IMR-90 (cell line): ENCODE results near the gene ZNF280B. TPM values are rescaled to one million over a fixed set of nuclear protein-coding genes. Genes with fewer than 3 reads are reported as not detected.

Experiments used
- ATAC-seq: fragments of 200-7000 bp; cut with Tn5 transposase; 2 replicates; pipeline ENCODE4 v1.9.1; 2020; ENCODE audit warnings: low read depth, mild to moderate bottlenecking, moderate library complexity
- BruUV-seq: library from RNA; stranded (reverse); fragments of 400-500 nt; replicated peaks from 2 replicates; lab custom pipeline; 2021; lab: Mats Ljungman, UMichigan
- CTCF ChIA-PET: fragments of 300-600 bp; formaldehyde crosslinking; extraction: SDS; loops from one replicate; lab custom pipeline; 2021; ENCODE audit warnings: antibody characterized with exemption; lab: Yijun Ruan, JAX
- POLR2A ChIA-PET: fragments of 300-600 bp; sonication (Branson Sonifier 250); formaldehyde crosslinking; loops from one replicate; lab custom pipeline; 2022; ENCODE audit warnings: antibody characterized with exemption; ENCODE audit not compliant: unreplicated experiment; lab: Charles Lee
- DNase-seq: peaks from one replicate; pipeline ENCODE4 v3.0.0; 2013
- H2AFZ ChIP-seq: replicated peaks from 2 replicates; pipeline ENCODE3; 2013; ENCODE audit warnings: low read length, mild to moderate bottlenecking; ENCODE audit not compliant: poor library complexity
- H2AK5ac ChIP-seq: 2 replicates; pipeline ENCODE4 v1.6.1; 2013; ENCODE audit warnings: low read depth, low read length, inconsistent platforms
- H2AK9ac ChIP-seq: replicated peaks from 2 replicates; pipeline ENCODE3; 2013; ENCODE audit warnings: mild to moderate bottlenecking, low read depth, low read length, moderate library complexity; ENCODE audit not compliant: poor library complexity
- H2BK120ac ChIP-seq: 2 replicates; pipeline ENCODE4 v1.6.1; 2013; ENCODE audit warnings: low read depth, low read length, inconsistent platforms
- H2BK15ac ChIP-seq: 3 replicates; pipeline ENCODE4 v1.6.1; 2013; ENCODE audit warnings: low read depth, low read length, inconsistent platforms
- H2BK20ac ChIP-seq: 2 replicates; pipeline ENCODE4 v1.6.1; 2013; ENCODE audit warnings: low read depth, mild to moderate bottlenecking, inconsistent platforms, low read length, moderate library complexity
- H2BK5ac ChIP-seq: 2 replicates; pipeline ENCODE4 v1.6.1; 2013; ENCODE audit warnings: mild to moderate bottlenecking, low read depth, low read length, inconsistent platforms; ENCODE audit not compliant: poor library complexity, severe bottlenecking
- H3K14ac ChIP-seq: replicated peaks from 2 replicates; pipeline ENCODE4 v1.6.1; 2013; ENCODE audit warnings: low read depth, low read length, inconsistent platforms
- H3K18ac ChIP-seq: 2 replicates; pipeline ENCODE4 v1.6.1; 2013; ENCODE audit warnings: low read depth, low read length, control low read depth
- H3K23ac ChIP-seq: 2 replicates; pipeline ENCODE4 v1.6.1; 2013; ENCODE audit warnings: low read depth, low read length, inconsistent platforms
- H3K27ac ChIP-seq: 2 replicates; pipeline ENCODE4 v1.5.1; 2013; ENCODE audit warnings: mild to moderate bottlenecking, control low read depth, low read length; ENCODE audit not compliant: insufficient read depth
- H3K27me3 ChIP-seq: 2 replicates; pipeline ENCODE4 v1.6.1; 2013; ENCODE audit warnings: low read length; ENCODE audit not compliant: control insufficient read depth, insufficient read depth
- H3K36me3 ChIP-seq: 2 replicates; pipeline ENCODE4 v1.6.1; 2013; ENCODE audit warnings: low read length, mixed read lengths; ENCODE audit not compliant: control insufficient read depth, insufficient read depth
- H3K4ac ChIP-seq: 2 replicates; pipeline ENCODE4 v1.6.1; 2013; ENCODE audit warnings: low read depth, low read length, inconsistent platforms
- H3K4me1 ChIP-seq: 2 replicates; pipeline ENCODE4 v1.6.1; 2013; ENCODE audit warnings: low read length, mixed read lengths; ENCODE audit not compliant: control insufficient read depth, insufficient read depth
- H3K4me2 ChIP-seq: 2 replicates; pipeline ENCODE4 v1.6.1; 2013; ENCODE audit warnings: low read depth, mild to moderate bottlenecking, control low read depth, low read length, moderate library complexity
- H3K4me3 ChIP-seq: 2 replicates; pipeline ENCODE4 v1.5.1; 2013; ENCODE audit warnings: low read depth, mild to moderate bottlenecking, control low read depth, low read length, moderate library complexity; ENCODE audit not compliant: insufficient read depth
- H3K56ac ChIP-seq: 2 replicates; pipeline ENCODE4 v1.6.1; 2013; ENCODE audit warnings: low read length, inconsistent platforms; ENCODE audit not compliant: insufficient read depth; ENCODE audit errors: extremely low read depth
- H3K79me1 ChIP-seq, 2 experiments: 2 replicates each; pipeline ENCODE4 v1.6.1; 2013; ENCODE audit warnings: low read length in 2 of 2, inconsistent platforms in 1 of 2, low read depth in 1 of 2
- H3K9ac ChIP-seq: 2 replicates; pipeline ENCODE4 v1.6.1; 2013; ENCODE audit warnings: low read depth, low read length, control low read depth
- H3K9me1 ChIP-seq: 2 replicates; pipeline ENCODE4 v1.6.1; 2013; ENCODE audit warnings: low read length, inconsistent platforms; ENCODE audit not compliant: insufficient read depth
- H3K9me3 ChIP-seq: 2 replicates; pipeline ENCODE4 v1.6.1; 2013; ENCODE audit warnings: low read length; ENCODE audit not compliant: control insufficient read depth, insufficient read depth
- H4K20me1 ChIP-seq: 2 replicates; pipeline ENCODE4 v1.6.1; 2013; ENCODE audit warnings: low read length, inconsistent platforms; ENCODE audit not compliant: insufficient read depth
- H4K5ac ChIP-seq: 2 replicates; pipeline ENCODE4 v1.6.1; 2013; ENCODE audit warnings: mild to moderate bottlenecking, low read depth, low read length, control low read depth
- H4K8ac ChIP-seq, 2 experiments: 2 replicates each; pipeline ENCODE4 v1.6.1; 2013; ENCODE audit warnings: low read depth in 2 of 2, low read length in 2 of 2, control low read depth in 1 of 2, inconsistent platforms in 1 of 2
- H4K91ac ChIP-seq: 2 replicates; pipeline ENCODE4 v1.6.1; 2013; ENCODE audit warnings: low read depth, low read length, inconsistent platforms; ENCODE audit not compliant: insufficient read depth
- MAZ ChIP-seq: IDR thresholded peaks from 2 replicates; pipeline ENCODE4 v1.6.1; 2012; ENCODE audit warnings: low read depth, mild to moderate bottlenecking, low read length, improper control_type of control experiment, moderate library complexity, borderline replicate concordance
- RAD21 ChIP-seq: IDR thresholded peaks from 2 replicates; pipeline ENCODE4 v1.6.1; 2012; ENCODE audit warnings: low read length, improper control_type of control experiment
- WGBS, 2 experiments: methylation state at CpG; one replicate each; pipeline versions ENCODE4 v1.1.5 to v1.1.7; 2013; ENCODE audit warnings: missing lambda C conversion rate in 2 of 2; ENCODE audit not compliant: insufficient read length in 1 of 2; ENCODE audit errors: extremely low coverage in 2 of 2; 5-methylcytosine and 5-hydroxymethylcytosine counted together
- dilution Hi-C: fragments of 300-500 bp; cut with HindIII; formaldehyde crosslinking; loops from one replicate; pipeline ENCODE4 v1.14.3; 2018; ENCODE audit warnings: low sequenced_read_pairs; ENCODE audit not compliant: unreplicated experiment
- in situ Hi-C: fragments of 300-500 bp; cut with MboI; formaldehyde crosslinking; loops from 3 replicates; pipeline ENCODE4 v1.14.3; 2019; ENCODE audit warnings: low sequenced_read_pairs, inconsistent platforms, mixed read lengths
- intact Hi-C: fragments of 100-400 bp; cut with micrococcal nuclease; formaldehyde crosslinking; loops from 2 replicates; pipeline ENCODE4 v1.10.0; 2022
- polyA plus RNA-seq, 3 experiments: library from polyadenylated mRNA; depleted of rRNA; stranded (reverse); fragments of >200 nt; gene quantifications; 2 replicates each; pipeline ENCODE4 v1.2.3, GENCODE V29; 2012; ENCODE audit warnings: low replicate concordance in 1 of 3
- total RNA-seq: library from RNA; depleted of rRNA; stranded (reverse); fragments of >200 nt; gene quantifications from 2 replicates; pipeline ENCODE4 v1.2.3, GENCODE V29; 2012

The ZNF280B gene
- total and polyA plus RNA-seq, 2 of the 4 experiments (the other 2 are of a cell fraction): 0.65 to 1.4 TPM

DNA sequence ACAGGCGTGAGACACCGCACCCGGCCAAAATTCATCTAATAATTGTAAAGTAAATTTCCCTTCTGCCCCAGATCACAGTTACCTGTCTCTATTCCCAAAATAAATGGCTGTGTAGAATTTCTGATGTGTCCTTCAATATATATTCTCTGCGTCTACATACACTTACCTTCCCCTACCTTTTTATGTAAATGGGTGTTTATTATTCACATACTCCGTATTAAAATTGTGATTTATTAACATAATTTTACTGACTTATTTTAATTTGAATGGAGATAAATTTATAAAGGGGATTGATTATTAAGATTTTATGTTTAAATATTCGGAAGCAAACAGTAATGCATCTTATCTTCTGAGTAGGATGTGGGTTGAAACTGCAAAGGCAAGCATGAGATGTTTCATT lies 28.0 kb upstream of the ZNF280B start:
- no peaks in the 10 kb centered on the region for H3K27me3 ChIP-seq
- no peak overlapping the region for H2AK5ac ChIP-seq
- no peak for ATAC-seq
- no peak for DNase-seq
- TF ChIP-seq MAZ: no peak
- no peak for TF ChIP-seq RAD21
- H4K8ac ChIP-seq: no peak overlapping the region
- dilution Hi-C loops (no loop called here), intact Hi-C loops (no loop called here), in situ Hi-C loops (no loop called here)
- H3K9ac ChIP-seq: no peak overlapping the region
- H4K91ac ChIP-seq: no peak overlapping the region
- H3K4me3 ChIP-seq: no peak overlapping the region
- H3K14ac ChIP-seq: no peak overlapping the region
- no peak overlapping the region for H3K18ac ChIP-seq
- no peaks in the 10 kb centered on the region for H3K9me3 ChIP-seq
- H3K9me1 ChIP-seq: no peaks in the 10 kb centered on the region
- no peak overlapping the region for H3K4ac ChIP-seq
- H2AFZ ChIP-seq: no peak overlapping the region
- H4K5ac ChIP-seq: no peak overlapping the region
- no peaks in the 10 kb centered on the region for H3K4me1 ChIP-seq
- H3K23ac ChIP-seq: no peak overlapping the region
- no peak overlapping the region for H2AK9ac ChIP-seq
- ChIA-PET POLR2A (no interaction called here), CTCF (no interaction called here)
- H2BK15ac ChIP-seq: no peak overlapping the region
- H2BK5ac ChIP-seq: no peak overlapping the region
- H3K56ac ChIP-seq: no peak overlapping the region
- no peak overlapping the region for H2BK20ac ChIP-seq
- no peak overlapping the region for H2BK120ac ChIP-seq
- no peaks in the 10 kb centered on the region for H3K79me1 ChIP-seq
- WGBS, 2 experiments: no CpG with 5 or more reads among the region's 6 CpGs
- H3K27ac ChIP-seq: no peak overlapping the region
- H3K4me2 ChIP-seq: no peak overlapping the region
- no TSS peak for BruUV-seq
- H3K36me3 ChIP-seq: no peaks in the 10 kb centered on the region
- no peaks in the 10 kb centered on the region for H4K20me1 ChIP-seq
